HG02623 (cell line): ENCODE data around the gene EPHA1.

ENCODE experiments used
- ATAC-seq: cut with Tn5 transposase; IDR thresholded peaks from one replicate; pipeline ENCODE4 v1.9.1; 2021; ENCODE audit warnings: moderate library complexity; ENCODE audit not compliant: unreplicated experiment

Gene EPHA1

DNA sequence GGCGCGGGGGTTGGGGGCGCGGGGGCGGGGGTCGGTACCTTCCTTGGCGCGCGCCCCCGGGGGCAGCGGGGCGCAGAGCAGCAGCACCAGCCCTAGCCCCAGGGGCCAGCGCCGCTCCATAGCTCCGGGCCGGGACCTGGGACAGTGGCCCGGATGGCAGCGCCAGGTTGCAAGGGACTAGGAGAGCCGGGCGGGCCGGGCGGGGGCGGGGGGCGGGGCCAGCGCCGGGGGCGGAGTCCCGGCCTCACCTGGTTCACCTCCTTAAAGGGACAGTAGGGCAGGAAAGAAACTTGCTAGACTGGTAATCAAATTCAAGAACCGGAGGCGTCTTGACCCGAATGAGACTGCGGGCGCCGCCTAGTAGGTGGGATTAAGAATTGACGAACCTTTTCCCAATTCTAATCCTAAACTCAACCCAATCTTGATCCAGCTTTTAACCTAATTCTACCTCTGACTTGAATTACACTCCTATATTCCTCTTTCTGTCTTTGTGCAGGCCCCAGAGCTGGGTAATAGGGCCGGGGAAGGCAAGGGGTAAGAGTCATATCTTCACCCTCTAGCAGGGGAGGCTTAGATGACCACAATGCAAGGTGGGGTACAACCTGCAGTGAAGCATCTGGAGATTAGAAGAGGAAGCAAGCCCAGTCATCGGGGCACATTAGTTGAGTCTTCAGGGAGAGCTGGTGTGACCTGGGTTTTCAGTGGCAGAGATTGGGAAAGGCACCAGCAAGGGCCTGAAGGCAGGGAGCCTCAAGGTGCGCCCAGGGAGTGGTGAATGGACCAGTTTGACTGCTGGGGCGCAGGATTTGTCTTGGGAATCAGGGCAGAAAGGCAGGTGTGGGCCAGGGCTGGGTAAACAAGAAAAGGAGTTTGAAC is at the start of gene EPHA1:
TSS of gene EPHA1 (minus strand) at position 171 of the 876 bp plus-strand sequence. CDS start at position 120, 51 bp downstream.
- ATAC-seq, result no peak

DNA sequence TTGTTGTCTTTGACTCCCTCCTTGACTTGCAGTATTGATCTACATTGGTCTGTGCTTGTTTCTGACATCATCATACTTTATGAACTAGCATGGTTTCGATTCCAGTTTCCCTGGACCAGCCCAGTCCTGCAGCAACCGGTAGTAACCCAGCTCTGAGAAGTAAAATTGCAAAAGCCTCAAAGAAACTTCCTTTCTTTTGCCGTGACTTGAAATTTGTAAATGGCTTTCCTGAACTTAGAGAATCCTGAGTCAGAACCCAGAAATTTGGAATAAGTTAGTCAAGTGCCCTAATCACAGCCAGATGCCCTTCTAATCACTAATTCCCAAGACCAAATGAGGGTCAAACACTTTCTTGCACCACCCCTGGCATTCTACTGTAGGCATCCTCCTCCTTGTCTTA is 49.6 kb upstream of the EPHA1 start:
- ATAC-seq, result no peak

- ATAC-seq, result no peak
Observed at GRCh38 chr7:143456992-143457793, 48.5 kb upstream of the EPHA1 start.

DNA sequence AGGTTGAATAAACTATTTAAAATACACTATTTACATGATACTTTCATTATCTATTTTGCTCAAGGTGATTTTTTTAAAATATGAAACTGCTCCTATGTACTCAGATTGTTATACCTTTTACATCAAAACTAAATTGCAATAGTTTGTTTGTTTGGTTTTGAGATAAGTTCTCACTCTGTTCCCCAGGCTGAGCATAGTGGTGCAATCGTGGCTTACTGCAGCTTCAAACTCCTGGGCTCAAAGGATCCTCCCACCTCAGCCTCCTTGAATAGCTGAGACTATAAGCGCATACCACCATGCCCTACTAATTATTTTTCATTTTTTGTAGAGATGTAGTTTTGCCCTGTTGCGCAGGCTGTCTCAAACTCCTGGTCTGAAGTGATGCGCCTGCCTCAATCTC is 47.3 kb upstream of the EPHA1 start:
- ATAC-seq, result no peak

DNA sequence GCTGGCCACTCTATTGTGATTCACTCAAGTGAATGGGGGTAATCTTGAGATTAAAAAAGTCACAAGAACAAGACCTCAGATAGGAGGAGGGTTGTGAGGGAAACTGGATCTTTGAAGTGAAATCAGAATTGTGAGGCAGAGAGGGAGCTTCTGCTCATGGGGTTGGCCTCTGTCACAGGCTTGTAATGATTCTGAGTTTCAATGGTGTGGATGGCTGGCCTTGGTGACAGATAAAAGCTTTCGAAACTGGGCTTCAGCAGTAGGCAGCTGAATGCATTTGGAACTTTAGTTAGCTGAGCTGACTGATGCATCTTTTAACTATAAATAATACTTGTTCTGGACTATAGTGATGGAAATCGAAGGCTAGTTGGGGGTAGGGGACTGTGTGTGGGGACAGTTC is 46.8 kb upstream of the EPHA1 start:
- no peak for ATAC-seq

GRCh38 chr7:143454091-143454680 is 45.5 kb upstream of the EPHA1 start:
- ATAC-seq, result no peak

- ATAC-seq, result no peak
Observed at GRCh38 chr7:143452495-143452894, 43.8 kb upstream of the EPHA1 start.

DNA sequence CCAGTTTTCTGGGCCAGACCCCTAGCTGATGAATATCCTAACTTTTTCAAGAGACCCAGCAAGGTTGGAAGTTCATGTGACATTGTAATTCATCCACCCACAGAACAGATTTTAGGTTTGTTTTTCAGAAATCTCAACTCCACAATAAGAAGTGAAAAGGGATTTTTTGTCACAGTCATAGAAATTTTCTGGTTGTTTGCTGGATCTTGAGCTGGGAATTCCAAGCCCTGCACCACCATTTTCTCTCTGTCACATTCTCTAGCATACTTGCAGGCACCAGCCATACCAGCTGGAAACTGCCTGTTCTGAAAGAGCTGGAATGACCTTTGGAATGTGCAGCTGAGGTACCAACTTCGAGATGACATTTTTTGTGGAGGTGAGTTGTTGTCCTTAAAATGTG is 43.1 kb upstream of the EPHA1 start:
- ATAC-seq, result no peak

- no peak for ATAC-seq
Observed at GRCh38 chr7:143451122-143451521, 42.5 kb upstream of the EPHA1 start.

GRCh38 chr7:143449793-143450192 is 41.1 kb upstream of the EPHA1 start:
- no peak for ATAC-seq

DNA sequence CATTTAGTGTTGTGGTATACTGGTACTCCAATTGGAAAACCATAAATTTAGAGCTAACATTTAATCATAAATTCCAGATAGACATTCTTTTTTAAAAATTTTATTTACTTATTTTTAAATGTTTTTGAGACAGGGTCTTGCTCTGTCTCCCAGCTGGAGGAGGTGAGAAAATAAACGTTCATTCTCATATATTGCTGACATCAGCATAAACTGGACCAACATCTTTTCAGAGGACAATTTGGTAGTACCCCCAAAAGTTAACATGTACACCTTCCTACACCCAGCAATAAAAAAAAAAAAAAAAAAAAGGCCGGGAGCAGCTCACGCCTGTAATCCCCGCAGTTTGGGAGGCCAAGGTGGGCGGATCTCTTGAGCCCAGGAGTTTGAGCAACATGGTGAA is 39.8 kb upstream of the EPHA1 start:
- ATAC-seq, result no peak

DNA sequence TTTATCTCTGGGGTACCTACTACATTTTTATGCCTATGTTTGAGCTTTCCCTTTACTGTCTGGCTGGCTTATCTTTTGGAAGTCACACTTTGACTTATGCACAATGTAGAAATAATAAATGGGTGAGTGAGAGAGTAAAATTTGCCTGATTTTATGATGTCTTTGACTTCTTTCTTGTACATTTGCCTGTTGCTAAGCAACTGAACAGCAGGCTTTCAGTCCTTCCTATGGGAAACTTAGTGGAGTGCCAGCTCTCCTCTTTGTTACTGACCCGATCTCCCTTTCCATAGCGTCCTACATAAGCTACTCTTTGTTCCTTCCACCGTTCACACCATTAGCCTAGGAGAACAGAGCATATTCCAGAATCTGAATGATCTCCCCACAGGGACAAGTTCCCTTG is 38.8 kb upstream of the EPHA1 start:
- no peak for ATAC-seq

GRCh38 chr7:143444785-143445184 is 36.1 kb upstream of the EPHA1 start:
- no peak for ATAC-seq

DNA sequence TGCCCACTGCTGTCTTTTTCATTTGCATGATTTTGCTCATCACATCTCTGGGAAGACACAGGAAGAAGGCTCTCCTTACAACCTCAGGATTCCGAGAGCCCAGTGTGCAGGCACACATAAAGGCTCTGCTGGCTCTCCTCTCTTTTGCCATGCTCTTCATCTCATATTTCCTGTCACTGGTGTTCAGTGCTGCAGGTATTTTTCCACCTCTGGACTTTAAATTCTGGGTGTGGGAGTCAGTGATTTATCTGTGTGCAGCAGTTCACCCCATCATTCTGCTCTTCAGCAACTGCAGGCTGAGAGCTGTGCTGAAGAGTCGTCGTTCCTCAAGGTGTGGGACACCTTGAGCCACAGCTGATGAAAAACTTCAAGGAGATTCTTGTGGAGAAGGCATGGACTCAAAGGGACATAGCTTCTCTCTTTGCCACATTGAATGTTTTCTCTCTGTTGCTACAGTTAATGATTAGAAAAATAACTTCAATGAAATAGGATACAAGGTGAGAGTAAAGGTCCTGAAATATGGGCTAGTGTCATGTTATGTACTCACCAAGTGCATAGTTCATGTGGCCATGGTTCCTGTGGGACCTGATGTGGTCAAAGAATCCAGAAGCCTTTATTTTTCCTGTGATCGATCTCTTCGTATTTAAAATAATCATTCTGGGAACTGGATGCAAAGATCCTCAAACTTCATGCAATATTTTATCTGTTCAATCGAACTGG is 35.6 kb upstream of the EPHA1 start:
- no peak for ATAC-seq

GRCh38 chr7:143443153-143443552 is 34.5 kb upstream of the EPHA1 start, which contains the start of gene TAS2R60:
TSS of gene TAS2R60 (plus strand) at chr7:143443453. CDS start at chr7:143443453, 0 bp downstream.
- no peak for ATAC-seq

- no peak for ATAC-seq
Observed at GRCh38 chr7:143439866-143440265, 31.2 kb upstream of the EPHA1 start.

- no peak for ATAC-seq
Observed at GRCh38 chr7:143437578-143437977, 28.9 kb upstream of the EPHA1 start.

- ATAC-seq, result peak; percentile 89
Observed at GRCh38 chr7:143436325-143436946, 27.8 kb upstream of the EPHA1 start.

- ATAC-seq, result no peak
Observed at GRCh38 chr7:143435266-143435665, 26.6 kb upstream of the EPHA1 start.

GRCh38 chr7:143434660-143435059 is 26.0 kb upstream of the EPHA1 start:
- no peak for ATAC-seq
